ENCODE results near the gene ZEB1.

Gene ZEB1

GRCh38 chr10:31304291-31304970 is 14.6 kb upstream of the ZEB1 start:
- TF ChIP-seq CTCF (IDR thresholded peaks at IDR 0.05): no peak

GRCh38 chr10:31313396-31313795 is 5.6 kb upstream of the ZEB1 start:
- TF ChIP-seq CTCF (IDR thresholded peaks at IDR 0.05): no peak

- no peak for TF ChIP-seq CTCF (IDR thresholded peaks at IDR 0.05)
These were observed 4.5 kb upstream of the ZEB1 start for GRCh38 chr10:31314256-31315150.

- no peak for TF ChIP-seq CTCF (IDR thresholded peaks at IDR 0.05)
These were observed 3.6 kb upstream of the ZEB1 start for GRCh38 chr10:31315453-31315852.

GRCh38 chr10:31317171-31317570 is 1.8 kb upstream of the ZEB1 start:
- TF ChIP-seq CTCF (IDR thresholded peaks at IDR 0.05): no peak

- no peak for TF ChIP-seq CTCF (IDR thresholded peaks at IDR 0.05)
These were observed 1.2 kb upstream of the ZEB1 start for GRCh38 chr10:31317652-31318381.

GRCh38 chr10:31318382-31318853 is 598 bp upstream of the ZEB1 start:
- no peak for TF ChIP-seq CTCF (IDR thresholded peaks at IDR 0.05)

Measured in LNCAP (cell line).